Activated T-cell treated with anti-CD3 and anti-CD28 coated beads for 24 hours (primary cell): ENCODE results near the gene PEX5L.

ENCODE experiments used
- DNase-seq: peaks from one replicate; pipeline ENCODE4 v3.0.0-alpha.2; 2020; ENCODE audit warnings: low read depth

The PEX5L gene

DNA sequence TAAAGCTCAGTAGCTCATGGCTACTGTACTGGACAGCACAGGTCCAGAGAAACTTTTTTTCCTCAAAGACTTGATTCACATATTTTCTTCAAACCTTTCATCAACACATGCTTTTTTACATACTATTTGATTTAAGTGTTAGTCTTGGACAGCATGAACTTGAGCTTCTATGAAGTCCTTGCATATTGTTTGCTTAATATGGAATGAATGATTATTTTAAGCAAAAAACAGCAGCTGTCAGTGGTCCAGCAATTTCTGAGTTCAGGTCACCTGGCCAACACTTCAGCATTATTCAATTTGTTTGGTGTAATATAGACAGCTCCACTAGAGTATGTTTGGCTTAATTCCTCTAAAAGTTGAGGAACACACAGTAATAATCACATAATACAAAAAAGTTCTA is 141.4 kb downstream of the PEX5L start:
- DNase-seq = no peak

DNA sequence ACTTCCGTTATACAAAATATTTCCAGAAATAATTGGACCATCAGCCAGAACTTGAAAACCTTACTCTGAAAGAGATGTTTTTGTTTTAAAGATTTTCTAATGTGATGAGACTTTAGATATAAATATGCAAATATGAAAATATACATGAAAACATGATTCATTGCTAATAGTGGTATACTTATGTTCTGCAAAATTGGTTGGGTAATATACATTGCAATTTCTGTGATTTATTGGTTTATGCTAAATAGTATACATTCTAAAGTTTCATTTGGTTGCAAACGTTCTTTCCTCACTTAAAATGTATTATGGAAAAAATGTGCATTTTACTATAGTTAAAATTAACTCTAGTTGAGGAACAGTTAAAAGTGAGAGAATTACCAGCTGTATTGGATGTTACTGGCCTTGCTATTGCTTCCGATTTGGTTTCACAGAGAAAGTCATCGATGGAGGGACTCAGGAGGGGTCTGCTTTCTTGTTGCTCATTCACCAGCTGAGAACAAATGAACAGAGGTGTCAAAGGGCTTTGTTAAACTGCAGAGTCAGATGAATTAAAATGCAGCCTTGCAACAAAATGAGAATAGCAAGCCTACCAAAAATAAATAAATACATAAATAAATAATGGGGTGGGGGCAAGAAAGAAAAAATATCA is 149.3 kb downstream of the PEX5L start:
- DNase-seq = no peak

DNA sequence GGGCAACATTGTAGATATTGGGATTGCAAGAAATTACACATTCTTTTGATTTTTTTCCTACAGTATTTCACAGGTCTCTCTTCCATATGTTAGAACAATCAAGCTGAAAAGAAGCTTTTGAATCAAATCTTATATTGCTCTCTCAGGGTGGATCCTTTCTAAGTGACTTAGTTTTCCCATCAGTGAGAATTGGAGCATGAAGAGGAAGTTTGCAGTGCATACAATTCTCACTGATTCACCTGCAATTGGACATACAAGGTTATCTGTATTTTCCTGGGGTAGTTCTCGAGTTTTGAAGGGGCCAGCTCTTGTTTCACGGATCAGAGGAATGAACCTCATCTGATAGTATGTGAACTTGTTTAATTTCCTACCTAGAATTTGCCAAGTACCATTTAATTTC is 150.8 kb downstream of the PEX5L start:
- no peak for DNase-seq

DNA sequence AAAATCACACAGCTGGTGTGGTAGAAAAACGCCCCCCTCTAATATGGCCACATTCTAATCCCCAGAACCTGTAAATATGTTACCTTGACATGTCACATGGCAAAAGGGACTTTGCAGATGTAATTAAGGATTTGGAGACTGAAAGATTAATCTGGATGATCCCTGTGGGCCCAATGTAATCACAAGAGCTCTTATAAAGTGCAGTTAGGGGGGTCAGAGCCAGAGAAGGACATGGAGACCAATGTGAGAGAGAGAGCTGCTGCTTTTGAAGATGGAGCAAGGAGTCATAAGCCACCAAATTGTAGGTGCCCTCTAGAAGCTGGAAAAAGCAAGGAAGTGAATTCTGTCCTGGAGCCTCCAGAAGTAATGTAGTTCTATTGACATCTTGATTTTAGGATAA is 152.6 kb downstream of the PEX5L start:
- no peak for DNase-seq

DNA sequence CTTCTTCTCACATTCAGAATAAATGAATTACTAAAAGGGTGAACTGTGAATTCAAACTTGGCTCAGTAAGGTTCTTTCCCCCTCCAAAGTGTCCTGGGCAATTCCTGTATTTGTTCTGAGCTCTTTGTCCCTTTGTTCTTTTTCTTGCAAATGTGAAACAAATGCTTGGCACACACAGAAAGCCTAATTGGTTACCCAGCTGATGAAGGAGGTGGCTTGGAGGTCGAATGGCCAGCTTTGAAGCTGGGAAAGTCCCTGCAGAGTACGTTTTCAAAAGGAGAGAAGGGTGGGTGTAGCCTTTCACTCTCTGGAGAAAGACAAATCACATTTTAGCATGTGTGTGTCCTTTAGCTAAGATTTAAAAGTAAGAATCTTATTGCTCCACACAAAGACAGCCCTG is 154.4 kb downstream of the PEX5L start:
- no peak for DNase-seq

DNA sequence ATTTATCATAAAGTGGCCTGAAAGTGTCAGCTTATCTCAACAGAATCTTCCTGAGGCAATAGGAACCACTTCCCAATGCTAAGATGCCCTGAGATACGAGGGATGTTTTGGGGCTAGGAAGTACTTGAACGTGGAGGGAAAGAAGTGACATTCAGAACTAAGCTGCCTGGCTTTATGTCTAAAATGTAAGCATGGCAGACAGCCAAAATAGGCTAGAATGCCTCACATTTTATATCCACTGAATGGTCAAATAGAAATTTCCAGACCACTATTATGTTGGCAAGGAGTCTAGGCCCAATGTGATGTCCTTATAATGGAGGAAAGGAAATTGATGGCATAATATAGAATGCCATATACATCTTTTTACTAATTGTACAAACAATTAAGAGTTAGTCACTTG is 154.9 kb downstream of the PEX5L start:
- no peak for DNase-seq

DNA sequence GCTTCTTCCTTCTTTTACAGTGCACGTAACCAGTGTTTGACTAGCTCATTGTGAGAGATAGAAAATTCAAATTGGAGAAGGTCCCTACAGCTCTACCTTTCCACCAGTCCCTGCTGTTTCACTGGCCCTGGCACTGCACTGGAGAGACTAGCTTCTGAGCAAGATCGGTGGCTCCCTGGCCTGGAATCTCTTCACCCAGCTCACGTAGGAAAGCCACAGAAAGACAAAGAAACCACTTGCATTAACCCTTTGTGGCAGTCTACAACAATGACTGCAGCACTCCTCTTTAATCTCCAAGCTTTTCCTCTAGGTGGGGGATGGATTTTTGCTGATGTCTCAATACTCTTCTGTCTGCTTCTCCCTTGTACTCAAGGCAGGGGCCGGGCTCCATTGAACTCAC is 155.9 kb downstream of the PEX5L start:
- DNase-seq = no peak

DNA sequence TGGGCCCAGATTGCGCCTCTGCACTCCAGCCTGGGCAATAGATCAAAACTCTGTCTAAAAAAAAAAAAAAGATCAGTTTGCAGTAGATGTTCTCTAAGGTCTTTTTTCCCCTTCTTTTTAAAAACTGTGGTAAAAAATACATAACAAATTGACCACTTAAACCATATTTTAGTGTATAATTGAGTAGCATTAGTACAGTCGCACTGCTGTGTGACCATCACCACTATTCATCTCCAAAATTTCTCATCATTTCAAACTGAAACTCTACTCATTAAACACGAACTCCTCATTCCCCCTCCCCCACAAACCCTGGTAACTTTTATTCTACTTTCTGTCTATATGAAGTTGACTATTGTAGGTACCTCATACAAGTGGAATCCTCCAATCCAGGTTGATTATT is 160.3 kb downstream of the PEX5L start:
- no peak for DNase-seq

DNA sequence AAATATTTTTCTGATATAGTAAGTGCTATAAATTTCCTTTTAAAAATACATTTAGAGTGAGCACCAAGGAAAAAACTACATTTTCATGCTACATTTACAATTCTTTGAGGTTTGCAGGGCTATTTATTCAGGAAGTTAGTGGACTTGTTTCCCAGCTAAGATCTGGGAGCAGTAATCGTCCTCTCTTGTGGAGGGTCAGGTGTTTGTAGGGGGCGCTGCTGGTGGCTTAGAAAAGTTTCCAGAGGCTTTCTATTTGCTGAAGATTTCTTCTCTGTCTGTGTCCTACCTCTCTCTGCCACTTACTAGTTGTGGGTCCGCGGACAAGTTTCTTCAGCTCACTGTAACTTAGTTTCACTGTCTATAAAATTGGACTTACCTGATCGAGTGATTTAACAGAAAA is 163.9 kb downstream of the PEX5L start:
- DNase-seq = no peak

DNA sequence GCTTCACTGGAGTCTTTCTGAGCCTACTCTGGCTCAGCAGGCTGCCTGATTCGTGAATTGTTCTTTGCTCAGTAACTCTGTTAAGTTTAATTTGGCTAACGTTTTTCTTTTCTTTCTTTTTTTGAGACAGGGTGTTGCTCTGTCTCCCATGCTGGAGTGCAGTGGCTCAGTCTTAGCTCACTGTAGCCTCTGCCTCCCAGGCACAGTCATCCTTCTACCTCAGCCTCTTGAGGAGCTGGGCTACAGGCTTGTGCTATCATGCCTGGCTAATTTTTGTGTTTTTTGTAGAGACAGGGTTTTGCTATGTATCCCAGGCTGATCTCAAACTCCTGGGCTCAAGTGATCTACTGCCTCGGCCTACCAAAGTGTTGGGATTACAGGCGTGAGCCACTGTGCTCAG is 165.0 kb downstream of the PEX5L start:
- no peak for DNase-seq

DNA sequence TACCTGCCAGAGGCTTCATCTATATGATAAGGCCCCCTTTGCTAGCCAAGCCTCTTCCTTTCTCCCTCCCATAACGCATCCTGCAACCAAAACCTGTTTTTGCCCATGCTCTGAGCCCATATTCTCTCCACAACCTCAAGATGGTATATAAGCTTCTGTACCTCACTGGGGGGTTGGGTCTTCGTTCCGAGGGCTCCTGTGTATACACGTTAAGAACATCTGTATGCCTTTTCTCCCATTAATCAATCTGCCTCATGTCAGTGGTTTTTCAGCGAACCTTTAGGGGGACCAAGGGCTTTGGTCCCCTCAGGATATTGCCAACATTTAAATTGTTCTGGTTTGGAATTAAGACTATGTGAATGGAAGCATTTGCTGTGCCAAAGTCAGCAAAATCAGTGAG is 168.0 kb downstream of the PEX5L start:
- no peak for DNase-seq

DNA sequence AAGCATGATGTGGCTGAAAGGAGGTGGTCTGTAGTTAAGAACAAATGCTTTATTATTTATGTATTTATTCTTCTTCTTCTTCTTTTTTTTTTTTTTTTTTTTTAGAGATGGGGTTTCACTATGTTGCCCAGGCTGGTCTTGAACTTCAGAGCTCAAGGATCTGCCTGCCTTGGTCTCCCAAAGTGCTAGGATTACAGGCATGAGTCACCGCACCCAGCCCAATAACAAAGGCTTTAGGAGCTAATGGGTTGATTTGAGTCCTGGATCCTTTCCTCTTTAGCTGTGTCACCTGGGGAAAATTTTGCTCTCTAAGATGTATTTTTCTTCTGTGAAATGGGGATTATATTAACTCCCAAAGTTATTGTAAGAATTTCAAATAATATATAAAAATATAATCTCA is 168.8 kb downstream of the PEX5L start:
- no peak for DNase-seq

DNA sequence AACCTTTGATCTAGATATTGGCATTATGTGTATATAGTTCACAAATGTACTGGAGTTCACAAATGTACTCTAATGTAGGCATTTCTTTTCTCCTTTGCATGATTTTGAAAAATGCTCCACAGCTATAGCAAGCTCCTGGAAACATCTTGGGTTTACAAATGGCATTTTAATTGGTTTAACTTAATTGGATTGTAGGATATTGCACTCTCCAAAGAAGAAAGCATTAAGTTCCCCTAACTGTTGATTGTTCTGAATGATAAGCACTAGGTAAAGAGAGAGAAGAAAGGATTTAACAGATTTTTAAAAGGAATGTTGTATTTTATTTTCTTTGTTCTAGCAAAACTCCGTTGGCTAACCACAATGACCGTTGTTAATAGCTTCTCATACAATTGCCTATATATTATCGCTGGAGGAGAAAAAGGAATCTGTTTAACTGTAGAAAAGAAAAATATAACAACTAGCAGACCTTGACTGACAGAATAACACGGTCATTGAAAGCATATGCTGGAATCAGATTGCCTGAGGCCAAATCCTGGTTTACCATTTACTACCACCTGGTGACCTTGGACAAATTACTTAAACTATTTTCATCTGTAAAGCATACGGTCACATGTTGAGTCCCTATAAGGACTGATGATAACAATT is 170.8 kb downstream of the PEX5L start:
- DNase-seq = no peak

DNA sequence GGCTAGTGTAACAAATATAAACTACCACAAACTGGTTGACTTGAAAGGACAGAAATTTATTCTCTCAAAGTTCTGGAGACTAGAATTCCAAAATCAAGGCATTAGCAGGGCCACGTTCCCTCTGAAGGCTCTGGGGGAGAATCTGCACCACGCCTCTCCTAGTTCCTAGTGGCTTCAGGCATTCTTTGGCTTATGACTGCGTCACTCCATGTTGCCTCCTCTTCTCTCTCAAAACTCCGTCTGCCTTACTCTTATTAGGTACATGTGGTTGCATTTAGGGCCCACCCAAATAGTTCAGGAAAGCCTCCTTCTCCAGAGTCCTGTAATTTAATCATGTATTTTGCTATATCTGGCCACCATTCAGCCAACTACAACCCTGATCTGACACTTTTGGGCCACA is 174.8 kb downstream of the PEX5L start:
- DNase-seq = no peak

DNA sequence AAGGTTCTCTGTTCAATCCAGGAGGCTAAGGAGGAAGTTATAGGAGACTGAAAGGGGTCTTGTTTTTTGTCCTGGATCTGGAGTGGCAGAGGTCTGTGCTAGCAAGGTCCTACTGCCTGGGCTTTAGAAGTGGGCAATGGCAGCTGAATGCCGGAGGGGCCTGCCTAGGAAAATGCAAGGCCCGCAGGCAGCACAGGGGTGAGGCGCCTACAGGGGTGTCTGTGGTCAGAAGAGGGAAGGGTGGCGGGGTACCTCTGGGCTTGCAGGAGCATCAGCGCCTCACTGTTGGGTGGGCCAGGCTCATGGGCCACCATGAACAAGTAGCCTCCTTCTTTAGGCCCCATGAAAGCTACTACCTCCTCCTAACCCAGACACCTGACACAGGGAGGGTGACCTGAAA is 175.4 kb downstream of the PEX5L start:
- no peak for DNase-seq

DNA sequence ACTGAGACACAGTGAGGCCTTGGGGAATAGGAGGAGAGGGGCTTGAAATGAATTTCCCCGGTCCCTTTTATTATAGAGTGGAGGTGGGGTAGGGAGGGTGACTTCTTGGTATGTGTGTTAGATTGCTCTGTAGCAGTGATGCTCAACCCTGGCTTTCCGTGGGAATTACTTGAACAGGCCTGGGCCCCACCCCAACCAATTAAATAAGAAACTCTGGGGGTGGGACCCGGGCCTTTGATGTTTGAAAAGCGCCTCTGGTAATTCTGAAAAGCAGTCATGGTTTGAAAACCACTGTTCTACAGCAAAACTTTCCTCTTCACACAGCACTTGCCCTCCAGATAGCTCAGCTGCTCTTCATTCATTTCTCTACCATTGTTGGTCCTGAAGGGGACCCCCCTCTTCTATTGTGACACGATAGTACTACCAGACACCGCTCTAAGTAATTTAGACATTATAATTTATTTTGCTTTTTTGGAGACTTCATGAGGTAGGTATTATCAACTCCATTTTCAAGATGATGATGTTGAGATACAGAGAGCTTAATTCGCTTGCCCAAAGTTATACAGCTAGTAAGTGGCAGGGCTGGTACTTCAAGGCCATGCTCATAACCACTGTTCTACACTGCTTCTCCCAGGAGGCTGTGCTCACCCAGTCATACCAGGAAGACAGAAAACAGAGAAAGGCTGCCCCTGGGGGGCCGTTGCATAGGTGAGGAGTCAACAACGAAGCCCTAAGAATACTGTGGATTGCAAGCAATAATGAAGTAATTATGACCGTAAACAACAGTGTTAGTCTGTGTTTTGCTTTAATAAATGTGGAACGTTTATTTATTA is 176.2 kb downstream of the PEX5L start:
- DNase-seq = no peak

DNA sequence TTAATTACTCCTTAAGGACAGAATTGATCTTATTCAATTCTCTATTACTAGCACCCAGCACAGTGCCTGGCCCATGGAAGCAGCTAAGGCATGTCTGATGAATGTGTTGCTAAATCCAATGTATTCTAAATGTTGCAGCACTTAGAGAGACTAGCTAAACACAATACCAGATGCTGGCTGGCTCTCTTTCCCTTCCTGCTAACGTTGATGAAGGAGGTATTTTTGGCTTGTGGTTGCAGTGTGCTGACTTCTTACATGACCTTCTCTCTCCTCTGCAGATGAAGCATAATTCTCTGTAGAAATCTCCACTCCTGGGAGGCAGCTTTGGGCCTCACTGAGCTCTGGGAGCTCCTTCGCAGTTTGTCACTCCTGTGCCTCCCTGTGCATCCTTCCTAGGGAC is 183.6 kb downstream of the PEX5L start:
- DNase-seq = no peak

DNA sequence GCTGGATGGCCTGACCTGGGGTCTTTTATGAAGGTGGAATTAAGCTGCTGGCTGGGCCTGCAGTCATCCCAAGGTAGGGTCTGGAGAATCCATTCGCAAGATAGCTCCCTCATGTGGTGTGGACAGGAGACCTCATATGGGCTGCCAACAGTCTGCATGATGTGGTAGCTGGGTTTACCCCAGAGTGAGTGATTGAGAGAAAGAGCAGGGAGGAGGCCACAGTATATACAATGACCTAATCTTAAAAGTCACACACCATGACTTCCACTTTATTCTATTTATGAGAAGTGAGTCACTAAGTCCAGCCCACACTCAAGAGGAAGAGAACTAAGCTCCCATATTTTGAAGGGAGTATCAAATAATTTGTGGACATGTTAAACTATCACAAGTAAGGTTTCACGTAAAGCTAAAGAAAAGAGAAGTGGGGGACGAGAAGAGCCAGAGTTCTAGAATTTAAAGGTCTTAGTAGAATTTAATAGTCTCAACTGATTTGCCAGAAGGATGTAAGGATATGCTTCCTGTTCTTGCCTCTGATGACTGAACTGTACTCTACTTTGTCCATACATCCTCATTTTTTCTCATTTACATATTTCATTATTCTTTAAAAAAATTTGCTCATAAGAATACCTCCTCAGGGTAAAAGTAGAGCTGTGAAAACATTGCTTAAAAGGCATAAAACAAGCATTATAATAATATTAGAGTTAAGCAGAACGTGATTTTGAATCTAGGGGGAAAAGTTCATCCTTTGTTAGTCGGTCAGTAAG is 184.4 kb downstream of the PEX5L start:
- no peak for DNase-seq

DNA sequence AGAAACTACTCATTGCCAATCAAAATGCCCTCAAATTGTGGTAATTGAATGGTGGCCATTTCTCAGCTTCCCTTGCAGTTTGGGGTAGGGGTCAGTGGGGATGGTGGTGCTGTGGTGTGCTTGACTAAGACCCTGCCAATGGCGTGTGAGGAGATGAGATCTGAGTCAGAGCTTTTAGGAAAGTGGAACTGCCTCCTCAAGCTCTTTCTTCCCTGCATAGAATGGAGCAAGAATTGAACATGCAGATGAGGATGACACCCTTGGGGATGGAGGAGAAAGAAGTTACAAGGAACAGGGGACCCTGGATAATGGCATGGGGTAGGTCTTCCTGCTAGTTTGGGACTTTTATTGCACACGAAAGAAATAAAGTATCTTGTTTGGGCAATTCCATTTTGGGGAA is 188.0 kb downstream of the PEX5L start:
- no peak for DNase-seq

DNA sequence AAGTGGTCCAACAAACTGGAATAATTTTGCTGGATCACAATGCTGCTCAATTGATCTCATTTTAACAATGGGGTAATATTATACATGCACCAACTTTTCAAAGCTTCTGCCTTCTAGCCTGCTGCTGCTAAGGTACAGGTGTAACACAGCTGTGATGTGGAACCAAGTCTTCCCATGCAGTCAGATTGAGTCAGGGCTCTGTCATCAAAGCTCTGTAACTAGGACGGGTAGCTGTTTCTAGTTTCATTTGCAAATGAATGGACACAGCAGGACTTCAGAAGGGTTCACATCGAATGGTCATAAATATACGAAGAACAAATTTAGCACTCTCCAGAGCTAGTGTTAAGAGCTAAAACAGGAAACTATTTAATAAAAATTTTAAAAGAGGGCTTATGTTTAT is 194.7 kb downstream of the PEX5L start:
- DNase-seq = no peak

DNA sequence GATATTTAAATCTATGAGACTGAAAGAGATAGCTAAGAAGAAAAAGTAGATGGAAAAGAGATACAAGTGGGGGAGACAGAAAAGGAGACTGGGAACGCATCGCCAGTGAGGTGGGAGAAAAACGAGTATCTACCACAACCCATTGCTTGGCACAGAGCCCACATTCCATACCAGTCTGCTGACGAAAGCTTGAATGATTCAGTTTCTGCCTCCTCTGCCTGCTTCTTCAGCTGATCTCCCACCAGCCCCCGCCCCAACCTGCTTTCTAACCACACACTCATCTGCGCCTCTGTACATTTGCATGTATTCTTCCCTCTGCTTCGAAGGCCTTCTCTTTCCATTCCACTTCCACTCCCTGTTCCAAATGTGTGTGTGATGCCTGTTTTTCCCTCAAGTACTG is 195.8 kb downstream of the PEX5L start:
- DNase-seq = no peak

DNA sequence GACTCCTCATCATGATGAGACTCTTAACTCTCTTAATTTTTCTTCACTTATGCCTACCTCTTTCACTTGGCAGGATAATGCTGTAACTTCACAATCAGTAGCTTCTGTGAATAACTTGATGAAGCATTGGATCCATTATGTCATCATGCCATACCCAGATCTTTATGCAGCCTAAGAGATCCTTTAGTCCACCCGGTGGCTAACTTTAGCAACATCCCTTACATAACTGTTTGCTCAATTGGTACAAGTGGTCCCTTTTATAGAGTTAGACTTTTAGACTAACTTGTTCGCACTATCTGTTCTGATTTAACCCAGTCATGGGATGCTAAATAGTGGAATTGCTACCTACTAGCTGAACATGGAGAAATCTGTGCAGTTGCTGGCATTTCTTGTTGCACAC is 199.4 kb downstream of the PEX5L start:
- DNase-seq = no peak

DNA sequence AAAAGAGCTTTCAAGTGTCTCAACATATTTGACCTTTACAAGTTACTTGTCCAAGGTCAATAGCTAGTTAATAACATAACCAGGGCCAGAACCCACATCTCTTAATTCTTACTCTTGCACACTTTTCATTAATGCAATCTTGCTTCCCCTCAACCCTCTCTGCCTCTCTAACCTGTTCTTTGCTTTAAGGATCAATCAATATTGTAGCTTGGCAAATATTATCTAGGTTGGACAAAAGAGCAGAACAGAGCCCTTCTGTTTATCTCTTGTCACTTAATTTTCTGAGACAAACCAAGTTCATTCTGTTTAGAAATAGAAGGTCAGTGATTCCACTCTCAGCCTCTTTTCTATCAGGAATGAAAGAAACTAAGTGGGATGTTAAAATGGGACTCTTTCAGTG is 203.4 kb downstream of the PEX5L start:
- DNase-seq = no peak
